Activated CD8-positive, alpha-beta T cell treated with anti-CD3 and anti-CD28 coated beads, Interleukin-2, amount 10 ng/mL, durations not matched to agents 7 days and 5 days (primary cell): ENCODE data around the gene LAMB1. TPM values are rescaled to one million over a fixed set of nuclear protein-coding genes. Genes with fewer than 3 reads are reported as not detected.
A peak's percentile ranks its signal among the peaks of the same experiment; 100 is the strongest.

Source experiments
- ATAC-seq: fragments of 150-1000 bp; cut with Tn5 transposase; one replicate; pipeline ENCODE4 v1.10.0; 2021; ENCODE audit warnings: moderate library complexity
- CTCF ChIA-PET: fragments of 350-600 bp; sonication (Branson Sonifier 250); formaldehyde crosslinking; loops from one replicate; lab custom pipeline; 2021; ENCODE audit warnings: antibody characterized with exemption; lab: Charles Lee
- POLR2A ChIA-PET: fragments of 350-600 bp; sonication (Branson Sonifier 250); formaldehyde crosslinking; loops from one replicate; lab custom pipeline; 2021; ENCODE audit warnings: antibody characterized with exemption; lab: Charles Lee
- DNase-seq: peaks from one replicate; pipeline ENCODE4 v3.0.0-alpha.2; 2020
- H3K27ac Mint-ChIP-seq: one replicate; pipeline ENCODE4 v1.8.0; 2021; ENCODE audit warnings: mild to moderate bottlenecking, mixed read lengths
- H3K27me3 Mint-ChIP-seq: one replicate; pipeline ENCODE4 v1.8.0; 2021; ENCODE audit warnings: low read depth, mixed read lengths
- H3K36me3 Mint-ChIP-seq: one replicate; pipeline ENCODE4 v1.8.0; 2021; ENCODE audit warnings: low read depth, mixed read lengths
- H3K4me1 Mint-ChIP-seq: one replicate; pipeline ENCODE4 v1.8.0; 2021; ENCODE audit warnings: low read depth, mixed read lengths
- H3K4me3 Mint-ChIP-seq: one replicate; pipeline ENCODE4 v1.8.0; 2021; ENCODE audit warnings: mild to moderate bottlenecking, mixed read lengths
- H3K9me3 Mint-ChIP-seq: one replicate; pipeline ENCODE4 v1.8.0; 2022; ENCODE audit warnings: mixed read lengths; ENCODE audit not compliant: insufficient read depth
- total RNA-seq, 2 experiments: library from RNA; stranded (reverse); gene quantifications; one replicate each; pipeline ENCODE4 v1.2.3, GENCODE V29; 2021

The LAMB1 gene
- total RNA-seq: not detected

DNA sequence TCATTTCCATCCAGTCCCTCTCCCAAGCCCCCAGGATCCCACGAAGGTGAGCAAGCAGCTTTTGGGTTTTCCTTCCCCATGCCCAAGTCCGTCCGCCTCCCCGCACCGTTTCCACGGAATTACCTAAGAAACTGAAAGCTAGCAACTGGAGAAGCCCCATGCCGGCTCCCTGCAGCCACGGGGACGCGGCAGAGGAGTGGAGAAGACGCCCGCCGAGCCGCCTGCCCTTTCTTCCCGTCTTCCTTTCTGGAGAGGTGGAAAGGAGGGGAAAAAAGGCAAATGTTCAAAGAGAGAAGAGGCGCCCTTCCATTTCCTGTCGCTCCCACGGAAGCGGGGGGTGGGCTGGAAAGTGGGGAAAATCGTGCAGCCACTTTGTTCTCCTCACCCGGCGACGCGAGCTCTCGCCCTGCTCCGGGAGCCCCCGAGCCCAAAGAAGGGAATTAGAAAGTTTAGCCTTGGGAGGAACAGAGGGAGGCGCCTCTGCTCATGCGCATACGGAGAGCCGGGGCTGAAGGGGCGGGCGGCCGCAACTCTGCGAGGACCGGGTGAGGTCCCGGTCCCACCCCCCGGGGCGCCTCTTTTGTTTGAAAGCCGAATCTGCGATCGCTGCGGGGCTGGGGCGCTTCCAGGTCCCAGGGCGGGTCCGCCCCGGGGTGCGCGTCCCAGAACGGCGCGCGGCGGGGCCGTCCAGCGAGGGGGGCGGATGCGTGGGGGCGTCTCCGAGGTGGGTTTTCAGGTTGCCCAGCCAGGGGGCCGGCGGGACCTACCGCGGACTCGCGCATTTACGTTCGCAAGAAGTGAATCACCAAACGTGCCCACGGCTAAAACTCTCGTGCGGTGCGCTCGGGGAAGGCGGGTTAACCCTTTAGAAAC is at the start of gene LAMB1:
TSS of gene LAMB1 (minus strand) at position 436 of the 873 bp plus-strand sequence. CDS start at position 160, 276 bp downstream.
- Mint-ChIP-seq H3K4me3 (peak within 1 kb of the TSS; percentile 64), H3K9me3 (no peaks in the 10 kb centered on the region), H3K27ac (no peak within 1 kb of the TSS), H3K36me3 (no peaks in the 10 kb centered on the region), H3K27me3 (peaks cover 59% of the 10 kb centered on the region), H3K4me1 (peaks cover 16% of the 10 kb centered on the region)
- ChIA-PET POLR2A (no interaction called here), CTCF (interaction anchor here (2.0 kb wide), 1 partner anchor 143 kb away, joined by 5 read pairs; no protein-coding TSS in a partner anchor)
- peak; percentile 24 for ATAC-seq
- DNase-seq: no peak

- H3K9me3 Mint-ChIP-seq: no peaks in the 10 kb centered on the region
- H3K4me3 Mint-ChIP-seq: no peak overlapping the region
- no peaks in the 10 kb centered on the region for H3K36me3 Mint-ChIP-seq
- no peak overlapping the region for H3K27ac Mint-ChIP-seq
- POLR2A ChIA-PET: no interaction called here
- H3K27me3 Mint-ChIP-seq: peaks cover 9% of the 10 kb centered on the region
- CTCF ChIA-PET: no interaction called here
- no peak for ATAC-seq
- DNase-seq: no peak
- H3K4me1 Mint-ChIP-seq: peaks cover 3% of the 10 kb centered on the region
Observed at GRCh38 chr7:108051454-108051853, 48.5 kb upstream of the LAMB1 start.

- no peak overlapping the region for H3K4me3 Mint-ChIP-seq
- no peaks in the 10 kb centered on the region for H3K9me3 Mint-ChIP-seq
- H3K36me3 Mint-ChIP-seq: no peaks in the 10 kb centered on the region
- no peak overlapping the region for H3K27ac Mint-ChIP-seq
- POLR2A ChIA-PET: no interaction called here
- H3K27me3 Mint-ChIP-seq: peaks cover 15% of the 10 kb centered on the region
- CTCF ChIA-PET: no interaction called here
- ATAC-seq (peak; percentile 77), DNase-seq (peak; percentile 40)
- peaks cover 3% of the 10 kb centered on the region for H3K4me1 Mint-ChIP-seq
Observed at GRCh38 chr7:108049962-108050361, 47.0 kb upstream of the LAMB1 start.

DNA sequence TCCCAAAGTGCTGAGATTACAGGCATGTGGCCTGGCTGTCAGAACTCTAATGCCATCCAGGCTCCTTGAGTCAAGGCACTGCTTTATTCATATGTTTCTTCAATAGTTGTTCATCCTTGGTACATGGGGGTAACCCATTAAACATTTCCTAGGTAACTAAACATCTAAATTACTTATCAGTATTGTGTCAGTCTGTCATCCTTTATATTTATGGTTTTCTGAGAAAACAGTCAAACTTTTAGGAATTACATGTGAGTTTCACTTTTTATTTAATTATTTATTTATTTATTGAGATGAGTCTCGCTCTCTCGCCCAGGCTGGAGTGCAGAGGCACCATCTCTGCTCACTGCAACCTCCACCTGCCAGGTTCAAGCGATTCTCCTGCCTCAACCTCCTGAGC is 45.5 kb upstream of the LAMB1 start:
- CTCF ChIA-PET: no interaction called here
- DNase-seq (no peak), ATAC-seq (no peak)
- POLR2A ChIA-PET: no interaction called here
- H3K36me3 Mint-ChIP-seq: no peaks in the 10 kb centered on the region
- no peak overlapping the region for H3K27ac Mint-ChIP-seq
- H3K27me3 Mint-ChIP-seq: peaks cover 18% of the 10 kb centered on the region
- no peak overlapping the region for H3K4me3 Mint-ChIP-seq
- H3K9me3 Mint-ChIP-seq: no peaks in the 10 kb centered on the region
- H3K4me1 Mint-ChIP-seq: peaks cover 3% of the 10 kb centered on the region

DNA sequence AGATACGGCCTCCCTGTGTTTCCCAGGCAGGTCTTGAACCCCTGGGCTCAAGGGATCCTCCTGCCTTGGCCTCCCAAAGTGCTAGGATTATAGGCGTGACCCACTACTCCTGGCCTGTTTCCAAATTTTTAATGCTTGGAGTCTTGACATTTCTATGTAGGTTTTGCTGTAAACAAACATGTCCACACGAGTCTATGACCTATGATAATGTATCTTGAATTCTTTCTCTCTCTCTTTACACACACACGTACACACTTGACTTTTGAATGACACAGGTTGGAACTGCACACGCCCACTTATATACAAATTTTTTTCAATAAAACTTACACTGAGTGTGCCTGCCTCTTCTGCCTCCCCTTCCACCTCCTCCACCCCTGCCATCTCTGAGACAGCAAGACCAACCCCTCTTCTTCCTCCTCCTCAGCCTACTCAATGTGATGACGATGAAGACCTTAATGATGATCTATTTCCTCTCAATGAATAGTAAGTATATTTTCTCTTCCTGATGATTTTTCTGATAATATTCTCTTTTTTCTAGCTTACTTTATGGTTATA is 44.1 kb upstream of the LAMB1 start:
- H3K27me3 Mint-ChIP-seq: peaks cover 21% of the 10 kb centered on the region
- DNase-seq (no peak), ATAC-seq (no peak)
- ChIA-PET CTCF (interaction anchor here (1.3 kb wide), 1 partner anchor 22 kb away, joined by 3 read pairs; no protein-coding TSS in a partner anchor), POLR2A (no interaction called here)
- peaks cover 3% of the 10 kb centered on the region for H3K4me1 Mint-ChIP-seq
- no peak overlapping the region for H3K4me3 Mint-ChIP-seq
- no peak overlapping the region for H3K27ac Mint-ChIP-seq
- no peaks in the 10 kb centered on the region for H3K36me3 Mint-ChIP-seq
- H3K9me3 Mint-ChIP-seq: no peaks in the 10 kb centered on the region

- Mint-ChIP-seq H3K36me3 (no peaks in the 10 kb centered on the region), H3K4me3 (no peak overlapping the region), H3K9me3 (no peaks in the 10 kb centered on the region), H3K27ac (no peak overlapping the region), H3K27me3 (peaks cover 27% of the 10 kb centered on the region), H3K4me1 (peaks cover 3% of the 10 kb centered on the region)
- DNase-seq: no peak
- POLR2A ChIA-PET: no interaction called here
- ATAC-seq: no peak
- CTCF ChIA-PET: interaction anchor here (1.3 kb wide), 1 partner anchor 23 kb away, joined by 3 read pairs; no protein-coding TSS in a partner anchor
Observed at GRCh38 chr7:108045669-108046068, 42.7 kb upstream of the LAMB1 start.

DNA sequence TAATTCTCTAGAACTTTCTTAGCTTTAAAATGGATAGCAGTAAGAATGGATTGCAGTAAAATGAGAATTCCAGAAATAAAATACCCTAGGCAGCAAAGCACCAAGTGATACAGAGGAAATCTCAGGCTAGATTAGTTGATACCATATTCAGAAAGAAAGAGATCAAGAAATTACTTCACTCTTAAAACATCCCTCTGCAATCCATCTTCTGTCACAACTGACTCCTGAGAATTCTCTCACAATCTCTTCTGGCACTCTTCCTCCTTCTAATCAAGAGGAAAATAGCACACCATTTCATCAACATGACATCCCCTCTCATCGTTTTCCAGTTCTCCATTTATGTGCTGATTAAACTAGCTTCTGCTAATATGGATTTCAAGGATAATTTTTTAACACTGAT is 42.2 kb upstream of the LAMB1 start:
- ATAC-seq: no peak
- H3K36me3 Mint-ChIP-seq: no peaks in the 10 kb centered on the region
- ChIA-PET POLR2A (no interaction called here), CTCF (no interaction called here)
- peaks cover 3% of the 10 kb centered on the region for H3K4me1 Mint-ChIP-seq
- H3K4me3 Mint-ChIP-seq: no peak overlapping the region
- DNase-seq: no peak
- H3K27me3 Mint-ChIP-seq: peaks cover 31% of the 10 kb centered on the region
- no peaks in the 10 kb centered on the region for H3K9me3 Mint-ChIP-seq
- no peak overlapping the region for H3K27ac Mint-ChIP-seq

GRCh38 chr7:108044345-108044744 is 41.4 kb upstream of the LAMB1 start:
- H3K9me3 Mint-ChIP-seq: no peaks in the 10 kb centered on the region
- ATAC-seq: no peak
- H3K4me1 Mint-ChIP-seq: peaks cover 3% of the 10 kb centered on the region
- peaks cover 34% of the 10 kb centered on the region for H3K27me3 Mint-ChIP-seq
- ChIA-PET POLR2A (no interaction called here), CTCF (no interaction called here)
- no peak overlapping the region for H3K27ac Mint-ChIP-seq
- H3K36me3 Mint-ChIP-seq: no peaks in the 10 kb centered on the region
- no peak overlapping the region for H3K4me3 Mint-ChIP-seq
- DNase-seq: no peak

DNA sequence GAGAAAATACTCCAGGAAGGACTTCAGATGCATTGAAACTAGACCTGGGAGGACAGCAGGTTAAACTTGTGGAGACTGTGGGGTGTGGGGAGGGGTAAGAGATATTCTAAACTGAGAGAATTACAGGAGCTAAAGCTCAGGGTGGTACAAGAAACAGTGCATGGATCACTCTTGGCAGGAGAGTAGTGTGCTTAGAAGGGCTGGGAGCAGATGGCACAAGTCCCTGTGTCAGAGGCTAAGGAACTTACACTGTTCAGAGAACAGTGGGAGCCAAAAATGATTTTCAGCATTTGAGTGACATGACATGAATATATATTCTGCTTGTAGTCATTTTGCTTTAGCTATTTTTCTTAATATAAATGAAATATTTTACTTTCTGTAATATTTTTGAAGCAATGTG is 36.0 kb upstream of the LAMB1 start:
- CTCF ChIA-PET: no interaction called here
- H3K27me3 Mint-ChIP-seq: peaks cover 25% of the 10 kb centered on the region
- POLR2A ChIA-PET: no interaction called here
- no peak overlapping the region for H3K4me3 Mint-ChIP-seq
- no peak overlapping the region for H3K27ac Mint-ChIP-seq
- no peak for DNase-seq
- no peak for ATAC-seq
- H3K4me1 Mint-ChIP-seq: no peaks in the 10 kb centered on the region
- H3K9me3 Mint-ChIP-seq: no peaks in the 10 kb centered on the region
- no peaks in the 10 kb centered on the region for H3K36me3 Mint-ChIP-seq

GRCh38 chr7:108037741-108038140 is 34.8 kb upstream of the LAMB1 start:
- ChIA-PET POLR2A (no interaction called here), CTCF (no interaction called here)
- Mint-ChIP-seq H3K36me3 (no peaks in the 10 kb centered on the region), H3K27ac (no peak overlapping the region), H3K4me1 (no peaks in the 10 kb centered on the region), H3K9me3 (no peaks in the 10 kb centered on the region), H3K27me3 (peaks cover 23% of the 10 kb centered on the region), H3K4me3 (no peak overlapping the region)
- DNase-seq (no peak), ATAC-seq (no peak)

GRCh38 chr7:108037140-108037539 is 34.2 kb upstream of the LAMB1 start:
- DNase-seq: no peak
- no peaks in the 10 kb centered on the region for H3K4me1 Mint-ChIP-seq
- ChIA-PET POLR2A (no interaction called here), CTCF (no interaction called here)
- H3K4me3 Mint-ChIP-seq: no peak overlapping the region
- no peak for ATAC-seq
- peaks cover 20% of the 10 kb centered on the region for H3K27me3 Mint-ChIP-seq
- no peaks in the 10 kb centered on the region for H3K9me3 Mint-ChIP-seq
- H3K27ac Mint-ChIP-seq: no peak overlapping the region
- no peaks in the 10 kb centered on the region for H3K36me3 Mint-ChIP-seq

GRCh38 chr7:108034586-108034985 is 31.6 kb upstream of the LAMB1 start:
- ATAC-seq: no peak
- no peak for DNase-seq
- H3K27ac Mint-ChIP-seq: no peak overlapping the region
- ChIA-PET CTCF (no interaction called here), POLR2A (no interaction called here)
- peaks cover 5% of the 10 kb centered on the region for H3K27me3 Mint-ChIP-seq
- H3K9me3 Mint-ChIP-seq: no peaks in the 10 kb centered on the region
- H3K36me3 Mint-ChIP-seq: no peaks in the 10 kb centered on the region
- no peak overlapping the region for H3K4me3 Mint-ChIP-seq
- no peaks in the 10 kb centered on the region for H3K4me1 Mint-ChIP-seq
